IPS-20b (cell line): Measurements from ENCODE around the gene JAKMIP1.

ENCODE experiments used
- H3K27ac ChIP-seq: one replicate; pipeline ENCODE4 v1.5.1; 2013; ENCODE audit warnings: low read length
- H3K27me3 ChIP-seq: 2 replicates; pipeline ENCODE4 v1.6.1; 2013; ENCODE audit warnings: mild to moderate bottlenecking, low read length, inconsistent platforms; ENCODE audit not compliant: insufficient read depth
- H3K36me3 ChIP-seq: 2 replicates; pipeline ENCODE4 v1.6.1; 2013; ENCODE audit warnings: low read depth, mild to moderate bottlenecking, inconsistent platforms, low read length, moderate library complexity; ENCODE audit not compliant: insufficient read depth
- H3K4me1 ChIP-seq: 2 replicates; pipeline ENCODE4 v1.6.1; 2013; ENCODE audit warnings: mild to moderate bottlenecking, control low read depth, inconsistent platforms, low read length, moderate library complexity; ENCODE audit not compliant: insufficient read depth
- H3K4me3 ChIP-seq: 2 replicates; pipeline ENCODE4 v1.5.1; 2013; ENCODE audit warnings: mild to moderate bottlenecking, low read length, inconsistent platforms
- H3K9ac ChIP-seq: 2 replicates; pipeline ENCODE4 v1.6.1; 2013; ENCODE audit warnings: low read depth, mild to moderate bottlenecking, inconsistent platforms, low read length, moderate library complexity
- H3K9me3 ChIP-seq: 2 replicates; pipeline ENCODE4 v1.6.1; 2013; ENCODE audit warnings: mild to moderate bottlenecking, low read depth, low read length, inconsistent platforms; ENCODE audit not compliant: insufficient read depth

Gene JAKMIP1

GRCh38 chr4:6032249-6033244, 167.8 kb downstream of the JAKMIP1 start:
- Histone ChIP-seq H3K27me3 (no peaks in the 10 kb centered on the region), H3K4me3 (no peak overlapping the region), H3K36me3 (no peaks in the 10 kb centered on the region), H3K9ac (no peak overlapping the region), H3K27ac (no peak overlapping the region), H3K9me3 (no peaks in the 10 kb centered on the region), H3K4me1 (peaks cover 10% of the 10 kb centered on the region)

- H3K27me3 ChIP-seq: no peaks in the 10 kb centered on the region
These were observed 168.5 kb downstream of the JAKMIP1 start for GRCh38 chr4:6031846-6032245.

GRCh38 chr4:6030679-6031078, 169.7 kb downstream of the JAKMIP1 start:
- H3K4me1 ChIP-seq: peaks cover 10% of the 10 kb centered on the region
- H3K36me3 ChIP-seq: no peaks in the 10 kb centered on the region
- H3K9ac ChIP-seq: no peak overlapping the region
- H3K4me3 ChIP-seq: no peak overlapping the region
- no peak overlapping the region for H3K27ac ChIP-seq
- H3K27me3 ChIP-seq: no peaks in the 10 kb centered on the region
- no peaks in the 10 kb centered on the region for H3K9me3 ChIP-seq

More at GRCh38 chr4:6031846-6032245, 168.5 kb downstream of the JAKMIP1 start:
- H3K9me3 ChIP-seq: no peaks in the 10 kb centered on the region
- no peak overlapping the region for H3K27ac ChIP-seq
- H3K36me3 ChIP-seq: no peaks in the 10 kb centered on the region
- H3K4me3 ChIP-seq: no peak overlapping the region
- H3K4me1 ChIP-seq: peaks cover 10% of the 10 kb centered on the region
- H3K9ac ChIP-seq: no peak overlapping the region

- Histone ChIP-seq H3K4me1 (peaks cover 10% of the 10 kb centered on the region), H3K4me3 (no peak overlapping the region), H3K9ac (no peak overlapping the region), H3K27me3 (no peaks in the 10 kb centered on the region), H3K9me3 (no peaks in the 10 kb centered on the region), H3K27ac (no peak overlapping the region), H3K36me3 (no peaks in the 10 kb centered on the region)
These were observed 171.1 kb downstream of the JAKMIP1 start for GRCh38 chr4:6029254-6029653.

- Histone ChIP-seq H3K9me3 (no peaks in the 10 kb centered on the region), H3K4me3 (no peak overlapping the region), H3K4me1 (peaks cover 10% of the 10 kb centered on the region), H3K27ac (no peak overlapping the region), H3K36me3 (no peaks in the 10 kb centered on the region), H3K9ac (no peak overlapping the region), H3K27me3 (no peaks in the 10 kb centered on the region)
These were observed 172.2 kb downstream of the JAKMIP1 start for GRCh38 chr4:6028168-6028567.

- Histone ChIP-seq H3K27me3 (no peaks in the 10 kb centered on the region), H3K36me3 (no peaks in the 10 kb centered on the region), H3K27ac (no peak overlapping the region), H3K4me3 (no peak overlapping the region), H3K4me1 (peaks cover 10% of the 10 kb centered on the region), H3K9ac (no peak overlapping the region), H3K9me3 (no peaks in the 10 kb centered on the region)
These were observed 173.0 kb downstream of the JAKMIP1 start for GRCh38 chr4:6027392-6027791.

GRCh38 chr4:6024313-6024960, 175.9 kb downstream of the JAKMIP1 start:
- no peaks in the 10 kb centered on the region for H3K27me3 ChIP-seq
- no peak overlapping the region for H3K9ac ChIP-seq
- no peaks in the 10 kb centered on the region for H3K36me3 ChIP-seq
- H3K27ac ChIP-seq: no peak overlapping the region
- H3K9me3 ChIP-seq: no peaks in the 10 kb centered on the region
- no peak overlapping the region for H3K4me3 ChIP-seq
- peaks cover 4% of the 10 kb centered on the region; the same call in 1 of the 2 replicates for H3K4me1 ChIP-seq

- no peaks in the 10 kb centered on the region for H3K27me3 ChIP-seq
- peaks cover 5% of the 10 kb centered on the region; the same call in 1 of the 2 replicates for H3K4me1 ChIP-seq
- H3K27ac ChIP-seq: no peak overlapping the region
- no peak overlapping the region for H3K4me3 ChIP-seq
- H3K9ac ChIP-seq: no peak overlapping the region
- no peaks in the 10 kb centered on the region for H3K36me3 ChIP-seq
- no peaks in the 10 kb centered on the region for H3K9me3 ChIP-seq
These were observed 176.6 kb downstream of the JAKMIP1 start for GRCh38 chr4:6023731-6024130.

- Histone ChIP-seq H3K4me3 (no peak overlapping the region), H3K9me3 (no peaks in the 10 kb centered on the region), H3K27me3 (no peaks in the 10 kb centered on the region), H3K36me3 (no peaks in the 10 kb centered on the region), H3K9ac (no peak overlapping the region), H3K4me1 (peaks cover 5% of the 10 kb centered on the region; the same call in 1 of the 2 replicates), H3K27ac (no peak overlapping the region)
These were observed 177.6 kb downstream of the JAKMIP1 start for GRCh38 chr4:6022607-6023288.

GRCh38 chr4:6021831-6022606, 178.3 kb downstream of the JAKMIP1 start:
- Histone ChIP-seq H3K4me1 (peaks cover 5% of the 10 kb centered on the region; the same call in 1 of the 2 replicates), H3K4me3 (no peak overlapping the region), H3K9ac (no peak overlapping the region), H3K27me3 (no peaks in the 10 kb centered on the region), H3K9me3 (no peaks in the 10 kb centered on the region), H3K36me3 (no peaks in the 10 kb centered on the region), H3K27ac (no peak overlapping the region)

GRCh38 chr4:6020613-6021012, 179.7 kb downstream of the JAKMIP1 start:
- Histone ChIP-seq H3K4me1 (peaks cover 5% of the 10 kb centered on the region; the same call in 1 of the 2 replicates), H3K9ac (no peak overlapping the region), H3K36me3 (no peaks in the 10 kb centered on the region), H3K27me3 (no peaks in the 10 kb centered on the region), H3K9me3 (no peaks in the 10 kb centered on the region), H3K4me3 (no peak overlapping the region), H3K27ac (no peak overlapping the region)
